Measurements from ENCODE around the gene CTNND2. TPM values are rescaled to one million over a fixed set of nuclear protein-coding genes. Genes with fewer than 3 reads are reported as not detected.

Gene CTNND2
- total and polyA plus RNA-seq, 2 donors (not counting 1 experiment from before 2014, with no cell fraction given) = not detected

- no peak overlapping the region for H3K4me3 Mint-ChIP-seq
- Histone ChIP-seq H3K9ac (ENCODE audit: low read length) (no peak overlapping the region), H3K4me3 (ENCODE audit: control extremely low read depth in 1 of 5, extremely low read depth in 1 of 5, insufficient read depth in 1 of 5, low read depth in 2 of 5, low read length in 4 of 5) (no peak overlapping the region), H4K20me1 (ENCODE audit: control insufficient read depth, insufficient read depth, low read length, poor library complexity, severe bottlenecking) (no peaks in the 10 kb centered on the region), H2AFZ (ENCODE audit: insufficient read depth, low read depth, low read length, poor library complexity, severe bottlenecking) (no peak overlapping the region), H3K79me2 (ENCODE audit: control insufficient read depth, insufficient read depth, low read length) (no peaks in the 10 kb centered on the region), H3K4me2 (replicated peaks; ENCODE audit: low read depth, low read length, poor library complexity, severe bottlenecking) (no peak overlapping the region), H3K27me3 (replicated peaks in 1 of 4; ENCODE audit: control extremely low read depth in 1 of 4, control insufficient read depth in 3 of 4, insufficient read depth in 4 of 4, low read length in 3 of 4) (no peaks in the 10 kb centered on the region), H3K4me1 (ENCODE audit: control insufficient read depth in 2 of 2, insufficient read depth in 2 of 2, low read length in 2 of 2) (no peaks in the 10 kb centered on the region), H3K36me3 (replicated peaks in 1 of 2; ENCODE audit: control extremely low read depth in 1 of 2, control insufficient read depth in 1 of 2, extremely low read depth in 1 of 2, insufficient read depth in 2 of 2, low read length in 1 of 2) (no peaks in the 10 kb centered on the region), H3K27ac (ENCODE audit: low read length in 2 of 2) (no peak overlapping the region), H3K9me3 (ENCODE audit: control extremely low read depth in 1 of 3, control insufficient read depth in 2 of 3, insufficient read depth in 1 of 3, low read length in 2 of 3) (no peaks in the 10 kb centered on the region)
- TF ChIP-seq EZH2 (IDR thresholded peaks at IDR 0.05; ENCODE audit: borderline replicate concordance, insufficient read depth, low read depth, low read length, poor library complexity, severe bottlenecking) = no peak
- TF ChIP-seq CTCF (IDR thresholded peaks at IDR 0.05) = no peak
- no peaks in the 10 kb centered on the region for H3K9me3 Mint-ChIP-seq (ENCODE audit: insufficient read depth)
- H3K27me3 Mint-ChIP-seq = no peaks in the 10 kb centered on the region
- no CpG with 5 or more reads among the region's 1 CpG for WGBS (ENCODE audit: insufficient coverage)
- ChIA-PET POLR2A (no interaction called here), CTCF (no interaction called here)
- DNase-seq (no peak), ATAC-seq (ENCODE audit: low read depth) (no peak)
- intact Hi-C loops (cut with micrococcal nuclease) = no loop called here
- H3K4me1 Mint-ChIP-seq = no peaks in the 10 kb centered on the region
- H3K27ac Mint-ChIP-seq = no peak overlapping the region
Observed at GRCh38 chr5:11852717-11853087, 51.5 kb downstream of the CTNND2 start.

GRCh38 chr5:11851965-11852716 is 52.1 kb downstream of the CTNND2 start:
- no peak overlapping the region for H3K4me2 ChIP-seq (replicated peaks; ENCODE audit: low read depth, low read length, poor library complexity, severe bottlenecking)
- POLR2A ChIA-PET = no interaction called here
- WGBS (ENCODE audit: insufficient coverage) = 90% methylated on average over 3 of the region's 4 CpGs
- Mint-ChIP-seq H3K27me3 (no peaks in the 10 kb centered on the region), H3K4me3 (no peak overlapping the region), H3K27ac (no peak overlapping the region), H3K4me1 (no peaks in the 10 kb centered on the region), H3K9me3 (ENCODE audit: insufficient read depth) (no peaks in the 10 kb centered on the region)
- H3K9me3 ChIP-seq (ENCODE audit: control extremely low read depth in 1 of 3, control insufficient read depth in 2 of 3, insufficient read depth in 1 of 3, low read length in 2 of 3) = no peaks in the 10 kb centered on the region
- H3K27me3 ChIP-seq (replicated peaks in 1 of 4; ENCODE audit: control extremely low read depth in 1 of 4, control insufficient read depth in 3 of 4, insufficient read depth in 4 of 4, low read length in 3 of 4) = no peaks in the 10 kb centered on the region
- H3K9ac ChIP-seq (ENCODE audit: low read length) = no peak overlapping the region
- no peak overlapping the region for H3K4me3 ChIP-seq (ENCODE audit: control extremely low read depth in 1 of 5, extremely low read depth in 1 of 5, insufficient read depth in 1 of 5, low read depth in 2 of 5, low read length in 4 of 5)
- H3K36me3 ChIP-seq (replicated peaks in 1 of 2; ENCODE audit: control extremely low read depth in 1 of 2, control insufficient read depth in 1 of 2, extremely low read depth in 1 of 2, insufficient read depth in 2 of 2, low read length in 1 of 2) = no peaks in the 10 kb centered on the region
- TF ChIP-seq EZH2 (IDR thresholded peaks at IDR 0.05; ENCODE audit: borderline replicate concordance, insufficient read depth, low read depth, low read length, poor library complexity, severe bottlenecking) = no peak
- TF ChIP-seq CTCF (IDR thresholded peaks at IDR 0.05) = no peak
- ATAC-seq (ENCODE audit: low read depth) (no peak), DNase-seq (no peak)
- no peak overlapping the region for H3K27ac ChIP-seq (ENCODE audit: low read length in 2 of 2)
- no peaks in the 10 kb centered on the region for H3K79me2 ChIP-seq (ENCODE audit: control insufficient read depth, insufficient read depth, low read length)
- no peaks in the 10 kb centered on the region for H3K4me1 ChIP-seq (ENCODE audit: control insufficient read depth in 2 of 2, insufficient read depth in 2 of 2, low read length in 2 of 2)
- no peaks in the 10 kb centered on the region for H4K20me1 ChIP-seq (ENCODE audit: control insufficient read depth, insufficient read depth, low read length, poor library complexity, severe bottlenecking)
- no peak overlapping the region for H2AFZ ChIP-seq (ENCODE audit: insufficient read depth, low read depth, low read length, poor library complexity, severe bottlenecking)
- CTCF ChIA-PET = no interaction called here
- intact Hi-C loops (cut with micrococcal nuclease) = no loop called here
